HepG2 (cell line): ENCODE data around the gene B4GALT2. TPM values are rescaled to one million over a fixed set of nuclear protein-coding genes. Genes with fewer than 3 reads are reported as not detected.
A peak's percentile ranks its signal among the peaks of the same experiment; 100 is the strongest.

ENCODE experiments used
- DMTF1 ChIP-seq: sonication (generic); formaldehyde crosslinking; IDR thresholded peaks from 2 replicates; pipeline ENCODE4 v1.4.0; 2020; ENCODE audit warnings: mild to moderate bottlenecking, missing genetic modification reagents
- FOXO1 ChIP-seq: sonication (generic); formaldehyde crosslinking; IDR thresholded peaks from 2 replicates; pipeline ENCODE4 v1.4.0; 2020; ENCODE audit warnings: missing genetic modification reagents
- GABPA ChIP-seq, 2 experiments: IDR thresholded peaks; 2 replicates each; pipeline ENCODE4 v1.6.1; 2011 to 2016; ENCODE audit warnings: low read depth in 2 of 2, low read length in 1 of 2, missing biosample characterization in 1 of 2, missing genetic modification characterization in 1 of 2
- GFI1 ChIP-seq: sonication (generic); formaldehyde crosslinking; IDR thresholded peaks from 2 replicates; pipeline ENCODE4 v1.5.0; 2020; ENCODE audit warnings: missing genetic modification reagents, mild to moderate bottlenecking, borderline replicate concordance
- GTF2F1 ChIP-seq: fragments of 150-350 bp; IDR thresholded peaks from 2 replicates; pipeline ENCODE4 v1.6.1; 2014; ENCODE audit warnings: low read length
- MAFG ChIP-seq: sonication (generic); formaldehyde crosslinking; IDR thresholded peaks from 2 replicates; pipeline ENCODE4 v1.5.1; 2020; ENCODE audit warnings: mild to moderate bottlenecking, missing genetic modification reagents
- MAZ ChIP-seq, 2 experiments: sonication (generic) in 1 of 2; formaldehyde crosslinking in 1 of 2; IDR thresholded peaks; 2 replicates each; pipeline versions ENCODE4 v1.5.0 to v1.6.1; 2012 to 2020; ENCODE audit warnings: low read depth in 2 of 2, mild to moderate bottlenecking in 2 of 2, borderline replicate concordance in 1 of 2, improper control_type of control experiment in 1 of 2, low read length in 1 of 2, missing genetic modification reagents in 1 of 2, moderate library complexity in 1 of 2
- MYC ChIP-seq: sonication (generic); formaldehyde crosslinking; IDR thresholded peaks from 2 replicates; pipeline ENCODE4 v1.9.0; 2021; ENCODE audit warnings: missing genetic modification reagents, borderline replicate concordance
- NFIB ChIP-seq: sonication (generic); formaldehyde crosslinking; IDR thresholded peaks from 2 replicates; pipeline ENCODE4 v1.9.0; 2021; ENCODE audit warnings: missing genetic modification reagents, mild to moderate bottlenecking, borderline replicate concordance
- PHF5A ChIP-seq: IDR thresholded peaks from one replicate; pipeline ENCODE4 v1.6.1; 2018; ENCODE audit warnings: low read depth, missing genetic modification reagents; ENCODE audit not compliant: unreplicated experiment
- RBM22 ChIP-seq: fragments of 200-400 bp; formaldehyde crosslinking; optimal IDR thresholded peaks from 2 replicates; pipeline ENCODE3; 2017; ENCODE audit warnings: mild to moderate bottlenecking, low read length, moderate library complexity
- RFXAP ChIP-seq: sonication (generic); formaldehyde crosslinking; IDR thresholded peaks from 2 replicates; pipeline ENCODE4 v1.4.0; 2020; ENCODE audit warnings: missing genetic modification reagents, borderline replicate concordance
- SNRNP70 ChIP-seq: fragments of 200-400 bp; formaldehyde crosslinking; IDR thresholded peaks from 2 replicates; pipeline ENCODE4 v1.6.1; 2017; ENCODE audit warnings: mild to moderate bottlenecking, low read depth, low read length, moderate library complexity
- TAF15 ChIP-seq: fragments of 200-400 bp; formaldehyde crosslinking; IDR thresholded peaks from one replicate; pipeline ENCODE4 v1.6.1; 2018; ENCODE audit warnings: mild to moderate bottlenecking, low read depth, low read length; ENCODE audit not compliant: poor library complexity, severe bottlenecking
- TBX2 ChIP-seq: sonication (generic); formaldehyde crosslinking; IDR thresholded peaks from 2 replicates; pipeline ENCODE4 v1.5.0; 2020; ENCODE audit warnings: missing genetic modification reagents, mild to moderate bottlenecking, borderline replicate concordance
- ZBTB37 ChIP-seq: sonication (generic); formaldehyde crosslinking; IDR thresholded peaks from 2 replicates; pipeline ENCODE4 v1.4.0; 2020; ENCODE audit warnings: mild to moderate bottlenecking, missing genetic modification reagents
- ZC3H13 ChIP-seq: sonication (generic); formaldehyde crosslinking; IDR thresholded peaks from 2 replicates; pipeline ENCODE4 v1.8.1; 2023; ENCODE audit warnings: mild to moderate bottlenecking, missing genetic modification reagents, moderate library complexity
- ZFX ChIP-seq: sonication (generic); formaldehyde crosslinking; IDR thresholded peaks from 2 replicates; pipeline ENCODE4 v1.4.0; 2020; ENCODE audit warnings: mild to moderate bottlenecking, low read depth, missing genetic modification reagents, moderate library complexity
- ZMAT3 ChIP-seq: sonication (generic); formaldehyde crosslinking; conservative IDR thresholded peaks from 2 replicates; pipeline ENCODE4 v1.7.0; 2021; ENCODE audit warnings: missing genetic modification reagents
- ZNF20 ChIP-seq: sonication (generic); formaldehyde crosslinking; IDR thresholded peaks from 2 replicates; pipeline ENCODE4 v1.4.0; 2020; ENCODE audit warnings: mild to moderate bottlenecking, moderate library complexity, missing genetic modification reagents
- ZNF230 ChIP-seq: sonication (generic); formaldehyde crosslinking; IDR thresholded peaks from 2 replicates; pipeline ENCODE4 v1.4.0; 2020; ENCODE audit warnings: mild to moderate bottlenecking, missing genetic modification reagents
- ZNF33B ChIP-seq: sonication (generic); formaldehyde crosslinking; IDR thresholded peaks from 2 replicates; pipeline ENCODE4 v1.5.1; 2020; ENCODE audit warnings: mild to moderate bottlenecking, missing genetic modification reagents
- ZNF562 ChIP-seq: sonication (generic); formaldehyde crosslinking; IDR thresholded peaks from 2 replicates; pipeline ENCODE4 v1.8.0; 2022; ENCODE audit warnings: missing genetic modification reagents, borderline replicate concordance
- ZNF629 ChIP-seq: sonication (generic); formaldehyde crosslinking; conservative IDR thresholded peaks from 2 replicates; pipeline ENCODE4 v1.5.0; 2020; ENCODE audit warnings: missing genetic modification reagents
- ZNF768 ChIP-seq: sonication (generic); formaldehyde crosslinking; IDR thresholded peaks from 2 replicates; pipeline ENCODE4 v1.4.0; 2020; ENCODE audit warnings: missing genetic modification reagents
- polyA plus RNA-seq, 8 experiments: library from polyadenylated mRNA; depleted of rRNA in 3 of 8; stranded (reverse) in 7 of 8; unstranded in 1 of 8; fragments of >200 nt; fragmentation: Illumina TruSeq in 4 of 8; extraction: Trizol in 4 of 8; gene quantifications; 2 replicates each; pipeline versions ENCODE4 v1.2.1 to v1.2.3, GENCODE V29; 2011 to 2016; ENCODE audit warnings: low read depth in 4 of 8, missing spikeins in 1 of 8, mixed read lengths in 1 of 8; ENCODE audit not compliant: insufficient read depth in 1 of 8
- total RNA-seq, 5 experiments: library from RNA; depleted of rRNA; stranded (reverse); fragments of >200 nt; fragmentation: Illumina TruSeq; extraction: Trizol; gene quantifications; 2 replicates each; pipeline ENCODE4 v1.2.3, GENCODE V29; 2016; ENCODE audit warnings: low read depth in 1 of 5

Gene B4GALT2
- total and polyA plus RNA-seq, 2 of the 13 experiments (the other 11 are each of a cell fraction or from before 2014, with no cell fraction given), result 41.9 to 78.0 TPM

GRCh38 chr1:43991476-43992231 lies 12.6 kb downstream of the B4GALT2 start, which contains the start of gene CCDC24 (continued):
- TF ChIP-seq TAF15, result no peak
- TF ChIP-seq ZNF230 (CRISPR knock-in tag), result peak; percentile 62; the same call in 1 of the 2 replicates
- TF ChIP-seq GFI1 (CRISPR knock-in tag), result no peak
- TF ChIP-seq ZNF20 (CRISPR knock-in tag), result no peak
- peak; percentile 76; the same call in 1 of the 2 replicates for TF ChIP-seq MYC (CRISPR knock-in tag)
- no peak for TF ChIP-seq ZNF33B (CRISPR knock-in tag)
- TF ChIP-seq GABPA (IDR thresholded peaks at IDR 0.05; ENCODE audit: low read depth, low read length), result peak; percentile 41
- peak; percentile 71 for TF ChIP-seq GABPA (CRISPR knock-in tag; IDR thresholded peaks at IDR 0.05; ENCODE audit: low read depth)
- peak; percentile 29; the same call in 1 of the 2 replicates for TF ChIP-seq ZMAT3 (CRISPR knock-in tag)
- no peak for TF ChIP-seq ZNF562 (CRISPR knock-in tag)
- TF ChIP-seq NFIB (CRISPR knock-in tag), result no peak
- no peak for TF ChIP-seq SNRNP70
- no peak for TF ChIP-seq GTF2F1
- TF ChIP-seq PHF5A (CRISPR knock-in tag), result no peak
- TF ChIP-seq RBM22, result peak; percentile 64
- no peak; the same call in none of the 2 replicates for TF ChIP-seq FOXO1 (CRISPR knock-in tag)
- TF ChIP-seq MAFG (CRISPR knock-in tag), result no peak
- TF ChIP-seq ZNF768, result peak; percentile 51; the same call in 1 of the 2 replicates
- peak; percentile 29; the same call in 1 of the 2 replicates for TF ChIP-seq MAZ (IDR thresholded peaks at IDR 0.05; ENCODE audit: borderline replicate concordance, low read depth, low read length)
- TF ChIP-seq MAZ (CRISPR knock-in tag; IDR thresholded peaks at IDR 0.05; ENCODE audit: low read depth), result peak; percentile 70; the same call in 1 of the 2 replicates
- peak; percentile 91 for TF ChIP-seq ZFX (CRISPR knock-in tag)
- TF ChIP-seq RFXAP (CRISPR knock-in tag), result no peak
- peak; percentile 64; the same call in 1 of the 2 replicates for TF ChIP-seq TBX2 (CRISPR knock-in tag)
- peak; percentile 80 for TF ChIP-seq ZC3H13
- no peak for TF ChIP-seq ZNF629
- TF ChIP-seq ZBTB37 (CRISPR knock-in tag), result no peak
- no peak for TF ChIP-seq DMTF1 (CRISPR knock-in tag)
